Measurements from ENCODE around the gene TMEM272.

- TF ChIP-seq POLR2A (IDR thresholded peaks at IDR 0.05; ENCODE audit: low read depth, low read length), result no peak
- TF ChIP-seq CEBPB (IDR thresholded peaks at IDR 0.05; ENCODE audit: low read depth, low read length), result no peak
- TF ChIP-seq RCOR1 (IDR thresholded peaks at IDR 0.05; ENCODE audit: insufficient replicate concordance, low read length), result no peak
- no peak for TF ChIP-seq MAFK (IDR thresholded peaks at IDR 0.05; ENCODE audit: low read depth, low read length)
Observed at GRCh38 chr13:51879133-51879532, 34.2 kb upstream of the TMEM272 start.
